Hepatocyte (in vitro differentiated cells): ENCODE measurements around the gene CDK4. TPM values are rescaled to one million over a fixed set of nuclear protein-coding genes. Genes with fewer than 3 reads are reported as not detected.

Experiments
- DNase-seq: peaks from one replicate; pipeline ENCODE4 v3.0.0-alpha.2; 2016; ENCODE audit warnings: low spot score
- H2AFZ ChIP-seq: fragments of 200-600 bp; sonication (generic); 2 replicates; pipeline ENCODE4 v1.6.0; 2016; ENCODE audit warnings: antibody characterized with exemption, mild to moderate bottlenecking
- H3K27ac ChIP-seq: fragments of 200-600 bp; sonication (generic); 2 replicates; pipeline ENCODE4 v1.5.1; 2016; ENCODE audit warnings: mild to moderate bottlenecking
- H3K27me3 ChIP-seq: fragments of 200-600 bp; sonication (generic); 2 replicates; pipeline ENCODE4 v1.6.1; 2016
- H3K36me3 ChIP-seq: fragments of 200-600 bp; sonication (generic); replicated peaks from 2 replicates; pipeline ENCODE4 v1.5.1; 2016; ENCODE audit warnings: low read depth; ENCODE audit not compliant: insufficient read depth
- H3K4me1 ChIP-seq: fragments of 200-600 bp; sonication (generic); 2 replicates; pipeline ENCODE4 v1.5.1; 2016; ENCODE audit warnings: mild to moderate bottlenecking, moderate library complexity; ENCODE audit not compliant: insufficient read depth
- H3K4me2 ChIP-seq: fragments of 200-600 bp; sonication (generic); 2 replicates; pipeline ENCODE4 v1.6.0; 2016
- H3K4me3 ChIP-seq: fragments of 200-600 bp; sonication (generic); 2 replicates; pipeline ENCODE4 v1.5.1; 2016; ENCODE audit warnings: mild to moderate bottlenecking
- H3K79me2 ChIP-seq: fragments of 200-600 bp; sonication (generic); 2 replicates; pipeline ENCODE4 v1.6.0; 2017; ENCODE audit warnings: mild to moderate bottlenecking
- H3K9me2 ChIP-seq: fragments of 200-600 bp; sonication (generic); replicated peaks from 2 replicates; pipeline ENCODE4 v1.6.0; 2017; ENCODE audit warnings: mild to moderate bottlenecking; ENCODE audit not compliant: insufficient read depth
- H3K9me3 ChIP-seq: fragments of 200-600 bp; sonication (generic); 2 replicates; pipeline ENCODE4 v1.5.1; 2016; ENCODE audit warnings: low read depth, mild to moderate bottlenecking
- H4K20me1 ChIP-seq: fragments of 200-600 bp; sonication (generic); 2 replicates; pipeline ENCODE4 v1.6.0; 2016; ENCODE audit warnings: mild to moderate bottlenecking; ENCODE audit not compliant: insufficient read depth, poor library complexity, severe bottlenecking
- EZH2 ChIP-seq: fragments of 200-600 bp; sonication (generic); IDR thresholded peaks from 2 replicates; pipeline ENCODE4 v1.6.1; 2016; ENCODE audit warnings: antibody characterized with exemption, mild to moderate bottlenecking, borderline replicate concordance
- EZH2phosphoT487 ChIP-seq: fragments of 200-600 bp; sonication (generic); IDR thresholded peaks from one replicate; pipeline ENCODE4 v1.6.1; 2018; ENCODE audit warnings: antibody characterized with exemption, mild to moderate bottlenecking, low read depth, moderate library complexity; ENCODE audit not compliant: unreplicated experiment, severe bottlenecking
- WGBS: methylation state at CpG from one replicate; pipeline ENCODE4 v1.1.6; 2016; ENCODE audit warnings: low lambda C conversion rate; ENCODE audit errors: missing lambda C conversion rate; 5-methylcytosine and 5-hydroxymethylcytosine counted together
- microRNA-seq: library from miRNA; unstranded; fragments of <30 nt; microRNA quantifications from one replicate; pipeline ENCODE4, GENCODE V29; 2017
- polyA plus RNA-seq: library from polyadenylated mRNA; unstranded; fragments of >200 nt; fragmentation: Nextera tagmentation; extraction: Ambion mirVana; gene quantifications from 2 replicates; pipeline ENCODE4 v1.2.1, GENCODE V29; 2016
- total RNA-seq: library from RNA; depleted of rRNA; stranded (reverse); fragments of >200 nt; gene quantifications from 2 replicates; pipeline ENCODE4 v1.2.3, GENCODE V29; 2014
- TF ChIP-seq, protein P1 (sequence below): fragments of 200-600 bp; sonication (generic); IDR thresholded peaks from 2 replicates; pipeline ENCODE4 v1.5.1; 2016; ENCODE audit warnings: antibody characterized with exemption, mild to moderate bottlenecking; ENCODE audit not compliant: poor library complexity

Gene CDK4
- total and polyA plus RNA-seq, 2 experiments from 2014 or later: 306 to 308 TPM

DNA sequence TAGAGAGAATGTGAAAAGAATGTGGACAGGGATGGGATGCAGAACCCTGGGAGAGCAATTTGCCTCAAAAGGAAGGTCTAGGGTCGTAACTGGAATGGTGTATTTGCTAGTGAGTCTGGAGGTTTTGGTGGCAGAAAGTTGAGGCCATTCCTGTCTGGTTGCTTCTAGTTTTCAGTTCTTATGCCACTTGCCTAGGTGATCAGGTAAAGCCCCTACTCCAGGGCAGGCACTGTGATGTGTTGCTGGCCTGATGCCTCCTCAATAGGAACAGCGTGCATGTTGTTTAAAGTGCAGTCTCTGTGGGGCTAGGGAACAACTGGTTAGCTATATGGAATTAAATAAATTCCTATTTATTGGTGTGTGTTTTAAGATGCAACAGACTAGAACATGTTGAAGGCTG, 51.8 kb downstream of the CDK4 start:
- H3K27me3 ChIP-seq: no peaks in the 10 kb centered on the region
- H3K4me2 ChIP-seq: no peak overlapping the region
- TF ChIP-seq EZH2phosphoT487 (no peak), EZH2 (no peak)
- TF ChIP-seq, protein P1, sequence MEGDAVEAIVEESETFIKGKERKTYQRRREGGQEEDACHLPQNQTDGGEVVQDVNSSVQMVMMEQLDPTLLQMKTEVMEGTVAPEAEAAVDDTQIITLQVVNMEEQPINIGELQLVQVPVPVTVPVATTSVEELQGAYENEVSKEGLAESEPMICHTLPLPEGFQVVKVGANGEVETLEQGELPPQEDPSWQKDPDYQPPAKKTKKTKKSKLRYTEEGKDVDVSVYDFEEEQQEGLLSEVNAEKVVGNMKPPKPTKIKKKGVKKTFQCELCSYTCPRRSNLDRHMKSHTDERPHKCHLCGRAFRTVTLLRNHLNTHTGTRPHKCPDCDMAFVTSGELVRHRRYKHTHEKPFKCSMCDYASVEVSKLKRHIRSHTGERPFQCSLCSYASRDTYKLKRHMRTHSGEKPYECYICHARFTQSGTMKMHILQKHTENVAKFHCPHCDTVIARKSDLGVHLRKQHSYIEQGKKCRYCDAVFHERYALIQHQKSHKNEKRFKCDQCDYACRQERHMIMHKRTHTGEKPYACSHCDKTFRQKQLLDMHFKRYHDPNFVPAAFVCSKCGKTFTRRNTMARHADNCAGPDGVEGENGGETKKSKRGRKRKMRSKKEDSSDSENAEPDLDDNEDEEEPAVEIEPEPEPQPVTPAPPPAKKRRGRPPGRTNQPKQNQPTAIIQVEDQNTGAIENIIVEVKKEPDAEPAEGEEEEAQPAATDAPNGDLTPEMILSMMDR: no peak
- peaks cover under 1% of the 10 kb centered on the region for H3K4me1 ChIP-seq
- peaks cover 6% of the 10 kb centered on the region for H3K9me3 ChIP-seq
- peaks cover 5% of the 10 kb centered on the region for H3K79me2 ChIP-seq
- DNase-seq: no peak
- 96% methylated on average over 2 of the region's 2 CpGs for WGBS
- no peaks in the 10 kb centered on the region for H4K20me1 ChIP-seq
- no peaks in the 10 kb centered on the region for H3K36me3 ChIP-seq
- H3K9me2 ChIP-seq: no peaks in the 10 kb centered on the region
- no peak overlapping the region for H2AFZ ChIP-seq
- no peak overlapping the region for H3K4me3 ChIP-seq
- H3K27ac ChIP-seq: no peak overlapping the region

DNA sequence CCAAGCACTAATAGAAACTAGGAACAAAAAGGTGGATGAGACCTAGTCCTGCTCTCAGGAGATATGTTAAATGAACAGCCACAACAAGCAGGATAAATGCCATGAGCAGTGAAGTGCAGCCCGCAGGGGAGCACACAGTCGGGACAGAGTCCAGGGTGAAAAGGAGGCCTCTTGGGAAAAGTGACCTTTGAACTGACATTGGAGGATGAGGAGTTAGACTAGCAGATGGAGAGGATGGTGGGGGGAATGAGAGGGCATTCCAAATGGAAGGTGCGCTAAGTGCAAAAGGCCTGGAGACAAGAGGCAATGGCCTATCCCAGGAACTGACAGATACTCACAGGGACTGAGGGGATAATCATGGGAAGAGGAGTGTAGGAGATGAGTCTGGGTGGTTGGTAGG, 53.7 kb downstream of the CDK4 start:
- Histone ChIP-seq H3K4me2 (no peak overlapping the region), H3K4me1 (peaks cover 7% of the 10 kb centered on the region), H3K27ac (no peak overlapping the region), H2AFZ (no peak overlapping the region), H4K20me1 (no peaks in the 10 kb centered on the region), H3K79me2 (peaks cover 12% of the 10 kb centered on the region), H3K36me3 (no peaks in the 10 kb centered on the region), H3K9me2 (no peaks in the 10 kb centered on the region), H3K27me3 (no peaks in the 10 kb centered on the region), H3K4me3 (no peak overlapping the region), H3K9me3 (peaks cover under 1% of the 10 kb centered on the region)
- no peak for TF ChIP-seq EZH2
- no peak for TF ChIP-seq EZH2phosphoT487
- TF ChIP-seq, protein P1: no peak
- 86% methylated on average over 3 of the region's 3 CpGs for WGBS
- no peak for DNase-seq

Small RNA genes lying within 50 kb of the gene (microRNA-seq; reads per million reads assigned to microRNA genes)
- 1.3 reads per million for gene MIR6759

Other genes starting within 250 kb of the CDK4 start
- gene DDIT3, start 231.8 kb downstream of the CDK4 start, total RNA-seq: 92.7 and 105 TPM in 2 replicates
- gene DDIT3, start 231.8 kb downstream of the CDK4 start, polyA plus RNA-seq: 133 and 145 TPM in 2 replicates
- gene MBD6, start 229.5 kb downstream of the CDK4 start, total RNA-seq: 6.6 and 7.0 TPM in 2 replicates
- gene MBD6, start 229.5 kb downstream of the CDK4 start, polyA plus RNA-seq: 35.2 and 39.8 TPM in 2 replicates
- gene DCTN2, start 205.1 kb downstream of the CDK4 start, total RNA-seq: 122 and 124 TPM in 2 replicates
- 110 and 112 TPM in 2 replicates for gene DCTN2, start 205.1 kb downstream of the CDK4 start, polyA plus RNA-seq
- 0.03 and 0.16 TPM in 2 replicates for gene KIF5A, start 202.3 kb downstream of the CDK4 start, total RNA-seq
- gene KIF5A, start 202.3 kb downstream of the CDK4 start, polyA plus RNA-seq: 0.18 TPM in 2 replicates
- 30.0 and 41.6 TPM in 2 replicates for gene PIP4K2C, start 161.1 kb downstream of the CDK4 start, total RNA-seq
- gene PIP4K2C, start 161.1 kb downstream of the CDK4 start, polyA plus RNA-seq: 32.3 and 34.2 TPM in 2 replicates
- gene DTX3, start 147.5 kb downstream of the CDK4 start, total RNA-seq: 17.7 and 19.9 TPM in 2 replicates
- gene DTX3, start 147.5 kb downstream of the CDK4 start, polyA plus RNA-seq: 31.2 and 42.9 TPM in 2 replicates
- gene ARHGEF25, start 140.9 kb downstream of the CDK4 start, total RNA-seq: 9.0 and 12.6 TPM in 2 replicates
- gene ARHGEF25, start 140.9 kb downstream of the CDK4 start, polyA plus RNA-seq: 0.29 and 1.3 TPM in 2 replicates
- 0.24 and 0.97 TPM in 2 replicates for gene B4GALNT1, start 119.1 kb downstream of the CDK4 start, total RNA-seq
- gene B4GALNT1, start 119.1 kb downstream of the CDK4 start, polyA plus RNA-seq: 0.97 and 1.2 TPM in 2 replicates
- 303 and 366 TPM in 2 replicates for gene OS9, start 58.2 kb downstream of the CDK4 start, total RNA-seq
- gene OS9, start 58.2 kb downstream of the CDK4 start, polyA plus RNA-seq: 243 and 250 TPM in 2 replicates
- 0.33 and 0.76 TPM in 2 replicates for gene AGAP2, start 13.6 kb downstream of the CDK4 start, total RNA-seq
- gene AGAP2, start 13.6 kb downstream of the CDK4 start, polyA plus RNA-seq: 0.04 TPM in 2 replicates
- gene TSPAN31, start 7.3 kb downstream of the CDK4 start, total RNA-seq: 77.6 and 81.3 TPM in 2 replicates
- gene TSPAN31, start 7.3 kb downstream of the CDK4 start, polyA plus RNA-seq: 54.9 and 69.2 TPM in 2 replicates
- 14.6 and 16.9 TPM in 2 replicates for gene MARCHF9, start 2.8 kb upstream of the CDK4 start, total RNA-seq
- 13.6 and 14.8 TPM in 2 replicates for gene MARCHF9, start 2.8 kb upstream of the CDK4 start, polyA plus RNA-seq
- gene CYP27B1, start 14.8 kb upstream of the CDK4 start, total RNA-seq: 0.23 and 2.9 TPM in 2 replicates
- 0.89 and 2.3 TPM in 2 replicates for gene CYP27B1, start 14.8 kb upstream of the CDK4 start, polyA plus RNA-seq
- gene METTL1, start 19.8 kb upstream of the CDK4 start, total RNA-seq: 8.6 and 8.8 TPM in 2 replicates
- gene METTL1, start 19.8 kb upstream of the CDK4 start, polyA plus RNA-seq: 26.1 and 31.1 TPM in 2 replicates
- 5.5 and 7.6 TPM in 2 replicates for gene EEF1AKMT3, start 20.3 kb upstream of the CDK4 start, total RNA-seq
- 4.5 and 10.3 TPM in 2 replicates for gene EEF1AKMT3, start 20.3 kb upstream of the CDK4 start, polyA plus RNA-seq
- gene TSFM, start 30.5 kb upstream of the CDK4 start, total RNA-seq: 15.7 and 25.9 TPM in 2 replicates
- gene TSFM, start 30.5 kb upstream of the CDK4 start, polyA plus RNA-seq: 38.9 and 46.8 TPM in 2 replicates
- 1.0 and 2.4 TPM in 2 replicates for gene AVIL, start 66.4 kb upstream of the CDK4 start, total RNA-seq
- gene AVIL, start 66.4 kb upstream of the CDK4 start, polyA plus RNA-seq: 0.93 and 1.3 TPM in 2 replicates
- 96.8 and 107 TPM in 2 replicates for gene CTDSP2, start 94.4 kb upstream of the CDK4 start, total RNA-seq
- gene CTDSP2, start 94.4 kb upstream of the CDK4 start, polyA plus RNA-seq: 59.3 and 75.9 TPM in 2 replicates
- 6.8 and 13.7 TPM in 2 replicates for gene ATP23, start 189.3 kb upstream of the CDK4 start, total RNA-seq
- 6.3 and 9.1 TPM in 2 replicates for gene ATP23, start 189.3 kb upstream of the CDK4 start, polyA plus RNA-seq